Activated T-cell treated with anti-CD3 and anti-CD28 coated beads, Interleukin-2, amount 50 U/mL, for 24 hours (primary cell): Measurements from ENCODE around the gene ABHD11.
A peak's percentile ranks its signal among the peaks of the same experiment; 100 is the strongest.

ENCODE experiments used
- DNase-seq: peaks from one replicate; pipeline ENCODE4 v3.0.0-alpha.2; 2020
- H3K27ac Mint-ChIP-seq: 2 replicates; pipeline ENCODE4 v1.8.0; 2020; ENCODE audit warnings: mild to moderate bottlenecking, mixed read lengths
- H3K27me3 Mint-ChIP-seq: 2 replicates; pipeline ENCODE4 v1.8.0; 2020; ENCODE audit warnings: mixed read lengths
- H3K36me3 Mint-ChIP-seq: 2 replicates; pipeline ENCODE4 v1.8.0; 2020; ENCODE audit warnings: low read depth, mixed read lengths
- H3K4me1 Mint-ChIP-seq: 2 replicates; pipeline ENCODE4 v1.8.0; 2020; ENCODE audit warnings: low read depth, mixed read lengths
- H3K4me3 Mint-ChIP-seq: 2 replicates; pipeline ENCODE4 v1.8.0; 2020; ENCODE audit warnings: mild to moderate bottlenecking, moderate library complexity, mixed read lengths
- H3K9me3 Mint-ChIP-seq: 2 replicates; pipeline ENCODE4 v1.8.0; 2020; ENCODE audit warnings: mixed read lengths

ABHD11 gene

DNA sequence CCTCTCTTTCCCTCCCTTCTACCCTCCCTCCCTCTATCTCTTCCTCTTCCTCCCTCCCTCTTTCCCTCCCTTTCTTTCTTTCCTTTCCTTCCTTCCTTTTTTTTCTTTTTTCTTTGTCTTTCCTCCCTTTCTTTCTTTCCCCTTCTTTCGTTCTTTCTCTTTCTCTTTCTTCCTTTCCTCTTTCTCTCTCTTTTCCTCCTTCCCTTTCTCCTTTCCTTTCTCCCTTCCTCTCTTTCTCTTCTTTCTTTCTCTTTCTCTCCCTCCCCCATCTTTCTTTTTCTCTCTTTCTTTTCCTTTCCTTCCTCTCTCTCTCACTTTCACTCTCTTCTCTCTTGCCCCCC, 24.0 kb upstream of the ABHD11 start:
- H3K4me3 Mint-ChIP-seq, result no peak overlapping the region
- H3K9me3 Mint-ChIP-seq, result no peaks in the 10 kb centered on the region
- H3K4me1 Mint-ChIP-seq, result peaks cover 2% of the 10 kb centered on the region
- no peak overlapping the region for H3K27ac Mint-ChIP-seq
- no peaks in the 10 kb centered on the region for H3K36me3 Mint-ChIP-seq
- DNase-seq, result no peak
- peaks cover 8% of the 10 kb centered on the region for H3K27me3 Mint-ChIP-seq

- peaks cover 4% of the 10 kb centered on the region for H3K27me3 Mint-ChIP-seq
- H3K27ac Mint-ChIP-seq, result no peak overlapping the region
- H3K9me3 Mint-ChIP-seq, result no peaks in the 10 kb centered on the region
Measured at GRCh38 chr7:73761854-73762658, 23.5 kb upstream of the ABHD11 start.

DNA sequence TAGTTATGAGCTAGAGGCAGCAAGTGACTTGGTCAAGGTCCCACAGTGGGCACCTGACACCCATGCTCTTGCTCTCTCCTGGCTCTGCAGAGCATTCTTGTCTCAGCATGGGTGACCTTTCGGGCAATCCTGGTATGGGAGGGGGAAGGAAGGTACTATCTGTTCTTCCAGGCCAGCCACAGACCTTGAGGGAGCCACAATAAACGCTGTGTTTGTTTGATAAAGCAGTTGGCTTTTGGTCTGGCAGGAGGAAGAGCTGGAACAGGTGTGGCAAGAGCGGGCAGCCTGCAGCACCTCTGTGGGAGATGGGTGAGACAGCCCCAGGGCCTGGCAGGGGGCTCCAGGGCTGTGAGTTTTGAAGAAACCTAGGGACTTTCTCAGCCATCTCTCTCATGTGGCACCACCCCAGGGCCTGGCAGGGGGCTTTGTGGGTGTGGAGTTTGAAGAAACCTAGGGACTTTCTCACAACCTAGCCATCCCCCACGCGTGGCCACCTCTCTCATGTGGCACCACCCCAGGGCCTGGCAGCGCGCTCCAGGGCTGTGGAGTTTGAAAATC, 20.1 kb upstream of the ABHD11 start:
- Mint-ChIP-seq H3K27ac (no peak overlapping the region), H3K4me3 (no peak overlapping the region), H3K9me3 (no peaks in the 10 kb centered on the region), H3K27me3 (no peaks in the 10 kb centered on the region), H3K36me3 (no peaks in the 10 kb centered on the region), H3K4me1 (no peaks in the 10 kb centered on the region)
- no peak for DNase-seq

More at GRCh38 chr7:73761854-73762658, 23.5 kb upstream of the ABHD11 start:
- peaks cover 2% of the 10 kb centered on the region for H3K4me1 Mint-ChIP-seq
- DNase-seq, result no peak
- H3K4me3 Mint-ChIP-seq, result no peak overlapping the region
- H3K36me3 Mint-ChIP-seq, result no peaks in the 10 kb centered on the region

GRCh38 chr7:73749931-73750776, 11.6 kb upstream of the ABHD11 start:
- no peaks in the 10 kb centered on the region for H3K9me3 Mint-ChIP-seq
- H3K27me3 Mint-ChIP-seq, result peaks cover 17% of the 10 kb centered on the region
- no peaks in the 10 kb centered on the region for H3K36me3 Mint-ChIP-seq
- DNase-seq, result no peak
- H3K27ac Mint-ChIP-seq, result no peak overlapping the region
- H3K4me1 Mint-ChIP-seq, result no peaks in the 10 kb centered on the region
- no peak overlapping the region for H3K4me3 Mint-ChIP-seq

GRCh38 chr7:73746378-73746777, 7.8 kb upstream of the ABHD11 start:
- no peaks in the 10 kb centered on the region for H3K36me3 Mint-ChIP-seq
- no peaks in the 10 kb centered on the region for H3K4me1 Mint-ChIP-seq
- peaks cover 12% of the 10 kb centered on the region for H3K27me3 Mint-ChIP-seq
- no peak for DNase-seq
- H3K27ac Mint-ChIP-seq, result no peak overlapping the region
- H3K4me3 Mint-ChIP-seq, result no peak overlapping the region
- no peaks in the 10 kb centered on the region for H3K9me3 Mint-ChIP-seq

DNA sequence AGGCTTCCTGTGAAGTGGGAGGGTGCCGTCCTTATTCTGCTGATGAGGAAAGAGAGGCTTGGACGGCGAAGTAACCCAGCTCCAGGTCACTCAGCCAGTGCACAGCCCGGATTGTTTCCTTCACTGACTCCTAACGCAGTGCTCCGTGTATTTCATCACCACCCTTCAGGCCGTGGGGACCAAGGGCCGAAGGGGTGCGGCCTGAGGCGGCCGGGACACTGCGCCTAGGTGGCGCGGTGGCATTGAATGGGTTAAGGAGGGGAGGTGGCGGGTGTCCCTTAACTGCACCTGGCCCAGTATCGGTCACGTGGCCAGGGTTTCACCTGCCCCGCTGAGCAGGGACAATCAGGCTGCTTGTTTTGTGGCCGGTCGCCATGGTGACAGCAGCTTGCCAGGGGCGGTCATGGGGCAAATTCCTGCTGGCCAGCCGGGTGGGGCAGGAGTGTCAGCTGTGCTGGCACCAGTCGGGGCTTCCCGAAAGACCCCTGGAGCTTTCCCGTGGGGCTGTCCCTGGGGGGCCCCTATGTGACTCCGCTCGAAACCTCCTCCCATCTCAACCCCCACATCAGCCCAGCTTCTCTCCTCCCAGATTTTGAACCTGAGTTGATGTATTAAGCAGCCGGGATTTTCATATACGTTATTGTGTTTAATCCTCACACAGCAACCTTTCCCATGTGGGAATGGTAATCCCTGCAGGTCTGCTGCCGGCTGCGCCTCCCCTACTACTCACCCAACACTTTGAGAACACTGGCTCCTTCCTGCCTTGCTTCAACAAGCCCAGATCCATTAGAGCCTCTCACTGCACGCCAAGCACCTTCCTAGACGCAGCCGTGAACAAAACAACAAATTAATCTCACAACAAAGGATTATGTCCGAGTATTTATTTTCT, 4.4 kb upstream of the ABHD11 start:
- H3K9me3 Mint-ChIP-seq, result no peaks in the 10 kb centered on the region
- no peaks in the 10 kb centered on the region for H3K27me3 Mint-ChIP-seq
- peaks cover 3% of the 10 kb centered on the region for H3K4me1 Mint-ChIP-seq
- no peak for DNase-seq
- no peak overlapping the region for H3K27ac Mint-ChIP-seq
- peaks cover 4% of the 10 kb centered on the region for H3K36me3 Mint-ChIP-seq
- no peak overlapping the region for H3K4me3 Mint-ChIP-seq

DNA sequence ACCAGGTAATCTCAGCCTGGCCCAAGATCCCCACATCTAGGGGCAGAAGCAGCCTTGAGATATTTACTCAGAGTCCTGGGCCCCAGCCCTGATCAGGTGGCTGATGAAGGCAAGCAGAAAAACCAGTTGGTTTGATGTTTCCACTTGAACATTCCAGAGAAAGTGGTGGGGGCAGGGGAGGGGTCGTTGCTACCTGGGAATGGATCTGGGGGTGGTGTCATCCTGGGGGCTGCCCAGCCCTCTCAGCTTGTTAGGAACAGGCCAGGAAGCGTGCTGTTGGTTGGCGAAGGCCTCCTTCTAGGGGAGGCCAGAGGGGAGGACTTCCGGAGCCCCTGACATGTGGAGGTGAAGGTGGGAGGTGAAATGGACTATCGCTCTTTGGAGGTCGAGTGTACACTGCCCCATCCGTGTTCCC, 3.7 kb upstream of the ABHD11 start:
- no peaks in the 10 kb centered on the region for H3K27me3 Mint-ChIP-seq
- H3K4me1 Mint-ChIP-seq, result peaks cover 10% of the 10 kb centered on the region
- no peak overlapping the region for H3K4me3 Mint-ChIP-seq
- no peaks in the 10 kb centered on the region for H3K9me3 Mint-ChIP-seq
- H3K27ac Mint-ChIP-seq, result no peak overlapping the region
- no peak for DNase-seq
- peaks cover 9% of the 10 kb centered on the region for H3K36me3 Mint-ChIP-seq

DNA sequence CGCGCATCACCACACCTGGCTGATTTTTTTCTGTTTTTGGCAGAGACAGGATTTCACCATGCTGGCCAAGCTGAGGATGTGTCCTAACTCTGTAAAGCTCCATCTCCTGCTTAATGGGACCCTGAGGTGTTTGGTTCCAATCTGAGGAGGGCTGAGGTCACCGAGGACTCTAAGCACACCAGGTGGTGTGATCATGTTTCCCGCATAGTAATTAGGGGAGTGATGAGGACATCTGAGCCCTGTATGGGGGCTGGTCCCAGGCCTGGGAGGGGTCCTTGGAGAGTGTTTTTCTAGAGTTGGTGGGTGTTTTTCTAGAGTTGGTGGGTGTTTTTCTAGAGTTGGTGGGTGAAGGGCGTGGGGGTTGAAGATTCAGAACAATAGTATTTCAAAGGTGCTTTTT, 3.0 kb upstream of the ABHD11 start:
- Mint-ChIP-seq H3K27me3 (no peaks in the 10 kb centered on the region), H3K27ac (no peak overlapping the region), H3K4me1 (peaks cover 13% of the 10 kb centered on the region), H3K9me3 (no peaks in the 10 kb centered on the region), H3K36me3 (peaks cover 16% of the 10 kb centered on the region), H3K4me3 (no peak overlapping the region)
- no peak for DNase-seq

- Mint-ChIP-seq H3K4me3 (no peak overlapping the region), H3K27ac (no peak overlapping the region), H3K4me1 (peaks cover 15% of the 10 kb centered on the region), H3K27me3 (no peaks in the 10 kb centered on the region), H3K36me3 (peaks cover 23% of the 10 kb centered on the region), H3K9me3 (no peaks in the 10 kb centered on the region)
- DNase-seq, result no peak
Measured at GRCh38 chr7:73740771-73741170, 2.2 kb upstream of the ABHD11 start.

DNA sequence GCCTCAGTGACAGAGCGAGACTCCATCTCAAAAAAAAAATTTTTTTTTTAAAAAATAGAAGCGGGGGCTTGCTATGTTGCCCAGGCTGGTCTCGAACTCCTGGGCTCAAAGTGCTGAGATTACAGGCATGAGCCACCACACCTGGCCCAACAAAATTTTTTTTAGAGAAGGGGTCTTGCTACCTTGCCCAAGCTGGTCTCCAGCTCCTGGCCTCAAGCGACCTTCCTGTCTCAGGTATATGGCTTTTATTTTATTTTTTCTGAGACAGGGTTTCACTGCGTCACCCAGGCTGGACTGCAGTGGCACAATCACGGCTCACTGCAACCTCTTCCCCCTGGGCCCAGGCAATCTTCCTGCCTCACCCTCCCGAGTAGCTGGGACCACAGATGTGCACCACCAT, 1.6 kb upstream of the ABHD11 start:
- H3K27ac Mint-ChIP-seq, result no peak overlapping the region
- H3K4me1 Mint-ChIP-seq, result peaks cover 15% of the 10 kb centered on the region
- peak overlapping the region; percentile 12 for H3K4me3 Mint-ChIP-seq
- H3K27me3 Mint-ChIP-seq, result no peaks in the 10 kb centered on the region
- H3K36me3 Mint-ChIP-seq, result peaks cover 26% of the 10 kb centered on the region
- DNase-seq, result no peak
- H3K9me3 Mint-ChIP-seq, result no peaks in the 10 kb centered on the region

DNA sequence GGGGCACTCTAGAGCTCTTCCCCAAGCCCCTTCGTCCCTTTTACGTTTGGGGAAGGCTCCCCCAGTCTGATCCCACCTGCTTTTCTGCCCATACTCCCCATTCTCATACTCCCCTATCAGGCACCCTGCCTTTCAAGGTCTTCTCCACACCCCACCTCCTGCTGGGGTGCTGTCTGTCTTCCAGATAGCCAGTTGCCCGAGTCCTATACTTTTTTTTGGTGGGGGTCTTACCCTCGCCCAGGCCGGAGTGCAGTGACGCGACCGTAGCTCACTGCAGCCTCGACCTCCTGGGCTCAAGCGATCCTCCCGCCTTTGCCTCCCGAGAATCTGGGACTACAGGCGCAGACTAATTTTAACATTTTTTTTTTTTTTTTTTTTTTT, 775 bp upstream of the ABHD11 start:
- Mint-ChIP-seq H3K4me3 (peak overlapping the region; percentile 93), H3K27me3 (no peaks in the 10 kb centered on the region), H3K36me3 (peaks cover 30% of the 10 kb centered on the region), H3K9me3 (no peaks in the 10 kb centered on the region), H3K4me1 (peaks cover 23% of the 10 kb centered on the region), H3K27ac (peak overlapping the region; percentile 98)
- no peak for DNase-seq

DNA sequence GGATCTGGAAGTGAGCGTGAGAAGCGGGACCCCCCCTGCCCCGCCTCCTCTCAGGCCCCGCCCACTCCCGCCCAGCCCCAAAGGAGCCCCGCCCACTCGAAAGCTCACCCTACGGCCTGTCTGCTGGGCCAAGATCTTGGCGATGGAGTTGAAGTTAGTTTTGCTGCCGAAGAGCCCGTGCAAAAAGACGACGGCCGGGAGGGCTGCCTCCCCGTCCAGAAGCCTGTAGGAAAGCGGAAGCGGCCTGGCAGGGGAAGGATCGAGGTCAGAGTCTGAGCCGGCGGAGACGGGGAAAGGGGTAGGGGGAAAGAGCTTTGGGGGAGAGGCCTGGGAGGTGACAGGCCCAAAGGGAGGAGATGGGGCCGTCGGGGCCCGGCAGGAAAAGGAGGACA, 386 bp downstream of the ABHD11 start:
- H3K27me3 Mint-ChIP-seq, result no peaks in the 10 kb centered on the region
- H3K4me1 Mint-ChIP-seq, result peaks cover 23% of the 10 kb centered on the region
- no peaks in the 10 kb centered on the region for H3K9me3 Mint-ChIP-seq
- peak; percentile 78 for DNase-seq
- H3K27ac Mint-ChIP-seq, result peak overlapping the region; percentile 98
- H3K36me3 Mint-ChIP-seq, result peaks cover 30% of the 10 kb centered on the region
- peak overlapping the region; percentile 93 for H3K4me3 Mint-ChIP-seq

GRCh38 chr7:73737491-73738219, 947 bp downstream of the ABHD11 start:
- H3K27ac Mint-ChIP-seq, result peak overlapping the region; percentile 98
- peaks cover 23% of the 10 kb centered on the region for H3K4me1 Mint-ChIP-seq
- H3K9me3 Mint-ChIP-seq, result no peaks in the 10 kb centered on the region
- no peaks in the 10 kb centered on the region for H3K27me3 Mint-ChIP-seq
- no peak for DNase-seq
- H3K4me3 Mint-ChIP-seq, result peak overlapping the region; percentile 93
- peaks cover 30% of the 10 kb centered on the region for H3K36me3 Mint-ChIP-seq

- no peaks in the 10 kb centered on the region for H3K27me3 Mint-ChIP-seq
- H3K4me1 Mint-ChIP-seq, result peaks cover 23% of the 10 kb centered on the region
- no peak for DNase-seq
- H3K4me3 Mint-ChIP-seq, result peak overlapping the region; percentile 93
- no peaks in the 10 kb centered on the region for H3K9me3 Mint-ChIP-seq
- H3K36me3 Mint-ChIP-seq, result peaks cover 30% of the 10 kb centered on the region
- H3K27ac Mint-ChIP-seq, result no peak overlapping the region
Measured at GRCh38 chr7:73736885-73737284, 1.7 kb downstream of the ABHD11 start.
